CD4-positive, alpha-beta T cell treated with Interleukin-10 for 1 hour (primary cell): ENCODE data around the gene ATF1.
"Not testable (repeated sequence)": the region's sequence is repeated elsewhere in the genome, so short reads cannot be mapped to it uniquely, and the experiment has no call there.

Source experiments
- DNase-seq: peaks from one replicate; pipeline ENCODE4 v3.0.0-alpha.2; 2020

The ATF1 gene

DNA sequence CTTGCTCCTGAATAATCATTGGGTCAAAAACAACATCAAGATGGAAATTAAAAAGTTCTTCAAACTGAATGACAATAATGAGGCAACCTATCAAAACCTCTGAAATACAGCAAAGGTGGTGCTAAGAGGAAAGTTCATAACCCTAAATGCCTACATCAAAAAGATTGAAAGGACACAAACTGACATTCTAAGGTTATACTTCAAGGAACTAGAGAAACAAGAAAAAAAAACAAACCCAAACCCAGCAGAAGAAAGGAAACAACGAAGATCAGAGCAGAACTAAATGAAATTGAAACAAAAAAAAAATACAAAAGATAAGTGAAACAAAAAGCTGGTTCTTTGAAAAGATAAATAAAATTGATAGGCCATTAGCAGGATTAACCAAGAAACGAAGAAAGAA lies 105.0 kb downstream of the ATF1 start:
- DNase-seq: not testable (repeated sequence)
